Stimulated activated naive CD4-positive, alpha-beta T cell treated with Interleukin-2 at 50 U/mL for 16 hours (primary cell): Measurements from ENCODE around the gene GALNT16.
"Not testable (repeated sequence)": the region's sequence is repeated elsewhere in the genome, so short reads cannot be mapped to it uniquely, and the experiment has no call there.

Source experiments
- DNase-seq: peaks from one replicate; lab custom pipeline; 2025; lab: John Stamatoyannopoulos, UW

Gene GALNT16

DNA sequence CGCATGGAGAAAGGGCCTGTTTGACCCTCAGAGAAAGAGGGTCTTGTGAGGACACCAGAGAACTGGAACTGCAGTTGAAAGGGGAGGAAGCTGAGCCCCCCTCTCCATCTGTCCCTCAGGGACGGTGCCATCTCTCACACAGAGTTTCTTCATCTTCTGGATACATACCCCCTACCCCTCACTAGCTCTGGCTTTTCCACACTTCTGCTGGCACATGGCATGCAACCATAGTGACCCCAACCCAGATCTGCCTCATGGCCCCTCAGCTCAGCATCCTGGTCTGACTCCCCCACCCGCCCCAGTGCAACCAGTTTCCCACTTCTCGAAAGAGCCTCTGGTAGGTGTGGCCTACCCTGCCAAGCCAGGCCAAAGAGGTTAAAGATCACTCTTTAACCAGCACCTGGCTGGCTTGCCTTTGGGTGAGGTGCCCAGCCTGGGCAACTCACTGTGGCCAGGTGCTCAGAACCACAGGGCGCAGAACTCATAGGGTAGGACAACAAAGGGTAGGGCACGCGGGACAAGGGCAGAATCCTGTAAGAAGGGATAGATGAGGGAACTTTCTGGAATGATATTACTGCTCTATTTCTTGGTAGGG lies 25.8 kb downstream of the GALNT16 start:
- no peak for DNase-seq

DNA sequence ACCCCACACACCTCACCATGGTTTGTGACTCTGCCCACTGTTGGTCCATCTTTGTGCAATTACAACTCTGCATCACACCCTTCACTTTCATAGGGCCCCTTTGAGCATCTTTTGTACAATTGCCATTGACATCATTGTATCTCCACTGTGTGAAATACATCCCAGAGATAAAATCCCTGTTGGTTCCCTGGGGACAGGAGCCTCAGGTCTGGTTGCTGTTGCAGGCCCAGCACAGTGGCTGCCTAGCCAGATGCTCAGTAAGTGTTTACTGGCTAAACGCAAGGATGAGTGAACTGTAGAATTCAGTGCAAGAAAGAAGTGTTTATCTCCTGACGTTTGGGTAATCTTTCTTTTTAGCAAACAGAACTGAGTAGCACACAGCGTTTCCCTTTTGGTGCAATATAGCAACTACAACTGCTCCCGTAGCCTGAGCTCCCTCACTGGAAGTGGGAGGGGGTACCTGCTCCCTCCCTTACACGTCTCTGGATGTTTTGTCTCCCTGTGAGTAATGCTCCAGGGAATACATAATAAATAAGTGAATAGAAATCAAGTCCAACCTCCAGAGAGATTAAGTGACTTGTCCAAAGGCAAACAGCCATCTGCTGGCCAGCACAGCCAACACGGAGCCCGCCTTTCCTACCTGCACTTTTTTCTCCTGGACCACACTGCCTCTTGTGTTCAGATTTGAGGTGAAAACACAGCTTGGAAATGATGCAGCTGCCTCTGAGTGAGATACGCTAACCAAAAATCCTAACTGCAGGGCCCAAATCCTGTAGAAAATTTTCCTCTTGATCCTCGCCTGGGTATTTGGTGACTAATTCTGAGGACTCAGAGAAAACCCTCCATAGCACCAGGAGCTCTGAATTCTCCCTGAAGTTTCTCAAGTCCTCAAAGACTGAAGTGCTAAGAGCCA lies 27.4 kb downstream of the GALNT16 start:
- no peak for DNase-seq

DNA sequence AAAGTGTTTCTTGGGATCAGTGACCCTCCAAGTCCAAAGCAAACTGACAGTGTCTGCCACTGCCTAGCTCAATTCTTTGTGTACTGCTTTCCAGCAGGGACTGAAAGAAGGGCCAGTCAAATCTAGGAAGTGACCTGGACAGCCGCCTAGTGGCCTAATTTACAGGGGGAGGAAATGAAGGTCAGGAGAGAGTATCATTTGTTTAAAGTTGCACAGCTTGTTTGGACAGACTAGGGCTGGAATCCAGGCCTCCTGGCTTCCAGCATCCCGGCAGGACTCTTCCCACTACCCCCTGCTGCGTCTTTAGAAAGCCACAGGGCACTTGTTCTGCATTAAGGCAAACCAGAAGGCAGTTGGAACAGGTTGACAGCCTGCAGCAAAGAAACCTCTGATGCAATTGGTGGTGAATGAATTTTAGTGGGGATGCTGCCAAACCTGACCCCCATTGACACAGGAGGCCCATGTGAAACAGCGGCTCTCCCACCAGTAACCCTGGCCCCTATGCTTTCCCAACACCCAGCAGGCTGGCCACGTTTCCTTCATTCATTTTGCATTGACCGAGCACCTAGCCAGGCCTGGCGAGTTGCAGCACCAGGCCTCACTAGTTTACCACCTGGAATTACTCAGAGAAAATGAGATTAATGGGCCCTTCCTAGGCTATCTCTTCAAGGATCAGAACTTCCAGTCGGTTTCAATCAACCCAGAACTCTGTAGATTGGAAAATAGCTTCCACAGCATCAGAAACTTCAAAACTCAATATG lies 28.2 kb downstream of the GALNT16 start:
- no peak for DNase-seq

DNA sequence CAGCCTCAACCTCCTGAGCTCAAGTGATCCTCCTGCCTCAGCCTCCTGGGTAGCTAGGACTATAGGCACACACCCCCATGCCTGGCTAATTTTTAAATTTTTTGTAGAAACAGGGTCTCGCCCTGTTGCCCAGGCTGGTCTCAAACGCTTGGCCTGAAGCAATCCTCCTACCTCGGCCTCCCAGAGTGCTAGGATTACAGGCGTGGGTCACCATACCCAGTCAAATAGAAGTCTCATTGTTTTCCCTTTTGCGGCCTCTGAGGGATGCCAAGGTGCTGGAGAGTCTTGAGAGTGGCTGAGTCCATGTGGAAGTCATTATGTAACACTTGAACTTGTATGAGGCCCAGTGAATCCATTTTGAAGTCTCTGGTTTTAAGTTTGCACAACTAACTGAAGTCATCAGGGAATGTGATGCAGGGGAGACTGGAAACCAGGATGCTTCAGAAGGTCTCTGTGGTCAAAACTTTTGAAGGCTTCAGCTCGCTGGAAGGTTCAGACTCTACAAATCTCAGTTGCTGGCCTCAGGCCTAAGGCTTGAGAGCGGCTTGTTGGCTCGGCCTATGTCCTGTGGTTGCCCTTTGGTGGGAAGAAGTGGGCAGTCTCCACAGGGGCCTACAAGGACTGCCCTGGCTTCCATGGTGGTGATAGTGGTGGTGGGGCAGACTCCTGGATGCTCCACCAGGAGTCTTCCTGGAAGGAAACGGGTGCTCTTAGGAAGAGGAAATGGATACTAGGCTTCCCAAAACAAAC lies 29.2 kb downstream of the GALNT16 start:
- no peak for DNase-seq

DNA sequence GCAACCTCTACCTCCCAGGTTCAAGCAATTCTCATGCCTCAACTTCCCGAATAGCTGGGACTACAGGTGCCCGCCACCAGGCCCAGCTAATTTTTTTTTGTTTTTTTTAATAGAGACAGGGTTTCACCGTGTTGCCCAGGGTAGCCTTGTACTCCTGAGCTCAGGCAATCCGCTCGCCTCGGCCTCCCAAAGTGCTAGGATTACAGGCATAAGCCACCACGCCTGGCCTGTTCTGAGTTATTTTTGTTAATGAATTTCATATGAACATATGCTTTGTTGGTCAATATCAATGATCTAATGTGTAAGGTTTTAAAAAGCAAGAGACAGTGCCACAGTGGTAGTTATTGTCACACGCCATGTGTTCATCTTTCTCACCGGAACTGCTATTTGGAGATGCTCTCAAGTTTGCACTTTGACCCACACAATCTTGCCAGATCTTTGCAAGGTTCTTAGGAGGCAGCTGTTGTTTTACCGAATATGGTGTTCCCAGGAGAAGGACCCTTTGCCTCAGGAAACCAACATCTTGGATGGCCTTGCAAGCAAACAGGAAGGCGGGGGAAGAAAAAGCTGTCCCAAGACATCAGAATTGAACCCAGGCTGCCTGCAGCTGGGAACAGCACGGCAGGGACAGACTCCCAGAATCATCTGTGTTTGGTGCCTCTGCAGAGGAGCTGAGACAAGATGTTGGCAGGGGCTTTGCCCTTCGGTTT lies 30.0 kb downstream of the GALNT16 start:
- DNase-seq, result no peak

DNA sequence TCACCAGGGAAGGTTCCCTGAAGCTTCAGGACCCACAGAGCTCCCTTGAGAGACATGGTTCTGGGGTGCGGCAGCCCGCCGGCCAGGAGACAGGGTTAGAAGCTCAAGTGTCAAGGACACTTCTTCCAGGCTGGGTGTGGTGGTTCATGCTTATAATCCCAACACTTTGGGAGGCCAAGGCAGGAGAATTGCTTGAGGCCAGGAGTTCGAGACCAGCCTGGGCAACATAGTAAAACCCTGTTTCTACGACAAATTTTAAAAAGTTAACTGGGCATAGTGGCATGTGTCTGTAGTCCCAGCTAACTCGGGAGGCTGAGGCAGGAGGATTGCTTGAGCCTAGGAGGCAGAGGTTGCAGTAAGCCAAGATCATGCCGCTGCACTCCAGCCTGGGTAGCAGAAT lies 30.9 kb downstream of the GALNT16 start:
- DNase-seq, result not testable (repeated sequence)

DNA sequence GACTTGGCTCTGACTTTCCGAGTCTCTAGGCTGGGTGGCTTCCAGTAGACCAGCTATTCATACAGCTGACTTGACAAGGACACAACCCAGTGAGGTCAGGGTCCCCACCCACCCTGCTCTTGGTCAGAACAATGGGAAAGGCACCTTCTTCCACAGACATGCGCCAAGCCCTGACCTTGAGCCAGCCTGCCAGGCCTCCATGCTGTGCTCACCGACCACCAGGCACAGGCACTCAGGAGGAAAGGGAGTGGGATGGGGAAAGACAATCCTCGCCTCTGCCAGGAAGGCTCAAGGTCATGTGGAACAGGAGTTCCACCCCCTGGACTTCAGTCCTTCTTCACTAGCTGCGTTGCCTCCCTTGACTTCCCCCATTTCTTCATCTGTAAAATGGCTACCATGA lies 31.4 kb downstream of the GALNT16 start:
- DNase-seq, result no peak

DNA sequence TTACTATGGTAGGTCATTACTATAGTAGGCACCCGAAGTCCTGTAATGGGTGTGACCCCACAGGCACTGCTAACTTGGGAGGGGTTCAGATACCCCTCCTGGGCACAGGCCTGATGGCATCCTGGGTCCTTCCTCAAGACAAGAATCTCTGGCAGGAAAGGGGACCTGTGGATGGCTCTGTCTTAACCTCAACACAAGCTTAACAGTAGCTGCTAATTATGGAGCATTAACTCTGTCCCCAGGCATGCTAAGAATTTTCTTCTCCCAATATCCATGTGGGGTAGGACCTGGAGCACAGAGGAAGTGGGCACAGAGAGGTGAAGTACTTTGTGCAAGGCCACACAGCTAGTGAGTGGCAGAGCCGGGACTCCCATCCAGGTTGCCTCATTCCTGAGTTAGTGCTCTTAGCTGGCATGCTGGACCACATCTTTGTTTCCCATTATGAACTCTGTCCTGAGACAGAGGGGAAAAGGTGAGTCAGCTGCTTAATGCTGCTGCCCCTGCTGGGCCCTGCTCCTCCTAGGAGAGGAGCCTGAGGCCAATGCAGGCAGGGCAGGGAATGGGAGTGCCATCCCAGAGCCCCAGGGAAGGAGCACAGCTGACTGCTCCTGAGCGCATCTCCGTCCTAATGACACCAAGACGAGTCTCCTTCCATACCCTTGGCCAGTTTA lies 32.1 kb downstream of the GALNT16 start:
- no peak for DNase-seq

DNA sequence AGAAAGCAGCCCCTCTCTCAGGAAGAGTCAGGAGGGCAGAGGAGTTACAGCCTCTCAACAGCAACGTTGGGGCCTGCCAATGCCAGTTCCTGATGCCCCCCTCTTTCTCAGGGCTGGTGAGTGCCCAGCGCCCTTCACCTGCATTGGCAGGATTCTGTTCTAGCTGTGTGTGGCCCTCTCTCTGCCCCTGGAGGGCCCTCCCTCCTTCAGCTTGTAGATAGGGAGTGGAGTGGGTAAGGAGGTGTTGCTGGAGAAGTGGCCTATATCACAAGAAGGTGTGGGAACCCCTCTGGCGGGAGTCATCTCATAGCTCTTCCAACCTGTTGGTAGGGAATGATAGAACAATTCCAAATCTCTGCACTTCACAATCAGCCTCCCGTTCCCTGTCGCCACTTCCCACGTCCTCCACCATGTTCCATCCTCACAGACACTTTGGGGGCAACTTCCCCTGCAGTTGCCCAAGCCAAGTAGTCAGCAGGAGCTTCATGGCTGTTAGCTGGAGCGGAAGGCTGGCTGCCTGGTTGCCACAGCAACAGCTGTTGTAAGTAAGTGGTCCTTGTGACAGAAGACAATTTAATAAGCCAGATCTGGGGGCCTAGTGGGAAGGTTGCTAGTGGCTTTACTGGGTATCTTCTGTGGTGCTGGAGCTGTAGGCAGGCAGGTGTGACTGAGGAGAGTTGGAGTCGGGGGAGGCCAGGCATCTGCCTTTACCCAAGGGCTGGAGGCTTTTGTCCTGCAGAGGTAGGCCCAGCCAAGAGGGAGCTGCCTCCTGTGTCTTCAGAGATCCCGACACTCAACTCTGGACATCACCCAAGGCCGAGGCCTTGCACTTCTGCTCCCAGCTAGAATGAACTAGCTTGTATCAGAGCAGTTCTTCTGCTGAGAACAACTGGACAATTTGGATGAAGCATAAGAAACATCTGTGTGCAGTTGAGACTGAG lies 38.4 kb downstream of the GALNT16 start:
- no peak for DNase-seq

DNA sequence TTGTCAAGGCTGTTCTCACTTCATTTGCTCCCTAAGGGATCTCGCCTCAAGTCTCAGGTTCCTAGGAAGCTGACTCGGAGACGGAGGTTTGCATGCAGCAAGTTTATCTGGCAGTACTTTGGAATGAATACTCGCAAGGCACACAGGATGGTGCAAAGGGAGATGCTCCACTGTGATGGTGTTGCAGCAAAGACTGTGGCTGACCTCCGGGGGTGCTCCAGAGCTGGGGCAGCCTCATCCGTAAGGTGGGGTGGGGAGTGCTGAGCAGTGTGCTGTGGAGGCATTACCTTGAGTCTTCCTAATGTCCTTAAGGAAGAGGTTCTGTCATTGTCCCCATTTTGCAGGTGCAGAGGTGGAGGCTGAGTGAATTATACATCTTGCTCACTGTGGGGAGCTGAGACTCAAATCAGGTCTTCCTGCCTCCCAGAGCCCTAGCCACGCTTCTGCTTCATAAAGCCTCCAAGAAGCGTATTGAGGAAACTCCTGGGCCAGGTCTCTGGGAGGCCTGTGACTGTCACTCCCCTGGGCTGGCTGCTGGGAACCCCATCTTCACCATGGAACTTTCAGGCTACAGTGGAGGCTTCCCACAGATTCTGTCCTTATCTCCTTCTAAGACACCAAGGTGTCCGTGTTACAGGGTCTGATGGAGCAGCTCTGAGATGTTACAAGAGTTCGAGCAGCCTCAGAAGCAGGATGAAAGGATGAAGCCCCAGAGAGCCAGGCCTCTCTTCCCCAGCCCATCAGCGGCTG lies 39.5 kb downstream of the GALNT16 start:
- DNase-seq, result no peak

DNA sequence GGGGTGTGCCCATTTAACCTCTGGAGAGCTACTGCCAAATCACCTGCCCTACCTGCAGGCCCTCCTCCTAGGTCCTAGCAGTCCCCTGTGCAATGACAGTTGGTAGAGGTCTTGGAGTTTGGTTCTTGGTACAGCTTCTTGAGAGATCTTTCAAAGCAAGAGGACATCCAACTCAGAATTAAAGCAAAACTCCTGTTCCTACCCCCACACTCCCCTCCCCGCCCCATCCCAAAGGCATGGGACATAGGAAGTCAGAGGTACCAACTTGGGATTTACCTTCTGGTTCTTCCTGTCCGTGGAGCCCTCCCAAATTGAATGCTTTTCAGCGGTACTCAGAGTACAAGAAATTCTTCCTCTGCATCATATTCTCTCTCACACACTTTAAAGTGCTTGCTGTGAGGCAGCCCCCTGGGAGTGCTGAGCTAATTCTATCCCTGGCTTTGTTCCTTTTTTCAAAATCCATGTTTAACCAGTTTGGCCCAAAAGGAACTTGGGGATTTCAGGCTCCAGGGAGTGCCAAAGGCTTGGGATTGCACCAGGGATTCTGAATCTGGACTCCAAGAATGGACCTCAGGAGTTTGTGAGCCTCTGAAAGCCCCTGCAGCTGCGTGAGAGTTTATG lies 40.8 kb downstream of the GALNT16 start:
- no peak for DNase-seq

DNA sequence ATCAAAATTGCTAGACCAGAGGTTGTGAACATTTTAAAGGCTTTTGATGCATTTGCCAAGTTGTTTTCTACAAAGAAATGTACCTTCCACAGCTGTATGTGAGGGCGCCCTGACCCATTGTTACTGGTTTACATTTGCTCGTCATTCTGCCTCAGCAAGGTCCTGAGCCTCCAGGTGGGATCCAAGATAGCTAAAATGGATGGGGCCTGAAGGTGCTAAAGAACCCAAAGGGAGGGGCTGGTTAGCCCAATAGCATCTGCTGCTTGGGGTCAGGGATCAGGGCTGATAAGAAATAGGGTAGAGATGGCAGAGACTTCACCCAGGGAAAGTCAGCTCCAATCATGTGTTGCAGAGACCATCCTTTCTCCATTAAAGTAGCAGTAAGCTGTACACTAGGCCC lies 43.1 kb downstream of the GALNT16 start:
- no peak for DNase-seq

DNA sequence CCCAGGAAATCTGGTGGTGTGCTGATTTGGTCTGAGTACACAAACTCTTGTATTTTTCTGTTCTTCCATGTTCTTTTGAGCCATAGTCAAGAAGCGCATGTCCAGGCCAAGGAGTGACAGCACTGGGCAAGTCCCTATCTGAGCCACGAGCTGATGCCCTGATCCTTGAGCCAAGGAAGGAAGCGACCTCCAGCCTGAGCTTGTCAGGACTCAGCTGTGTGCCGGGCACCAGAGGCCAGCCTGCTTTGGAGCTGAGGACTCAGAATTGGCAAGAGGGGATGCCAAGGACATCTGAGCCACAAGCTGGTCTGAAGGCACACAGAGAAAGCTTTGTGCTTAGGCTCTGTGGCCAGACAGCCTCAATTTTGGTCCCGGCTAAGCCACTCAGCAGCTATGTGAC lies 52.6 kb downstream of the GALNT16 start:
- DNase-seq, result no peak

DNA sequence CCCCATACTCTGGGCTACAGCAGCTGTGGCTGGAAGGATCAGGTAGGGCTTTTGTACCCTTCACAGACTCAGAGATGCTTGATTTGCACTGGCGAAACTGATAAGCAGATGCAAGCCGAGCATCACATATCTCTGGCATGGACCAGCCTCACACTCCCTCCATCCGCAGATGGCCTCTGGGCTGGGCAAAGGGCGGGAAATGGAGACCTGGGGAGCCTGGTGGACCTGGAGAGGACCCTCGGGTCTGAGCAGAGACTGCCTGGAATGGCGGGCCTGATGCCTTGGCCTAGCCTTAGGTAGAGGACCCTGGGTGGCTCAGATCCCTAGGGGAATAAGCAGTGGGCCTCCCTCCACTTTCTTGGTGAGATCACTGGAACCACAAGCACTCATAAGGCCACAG lies 53.2 kb downstream of the GALNT16 start:
- no peak for DNase-seq

DNA sequence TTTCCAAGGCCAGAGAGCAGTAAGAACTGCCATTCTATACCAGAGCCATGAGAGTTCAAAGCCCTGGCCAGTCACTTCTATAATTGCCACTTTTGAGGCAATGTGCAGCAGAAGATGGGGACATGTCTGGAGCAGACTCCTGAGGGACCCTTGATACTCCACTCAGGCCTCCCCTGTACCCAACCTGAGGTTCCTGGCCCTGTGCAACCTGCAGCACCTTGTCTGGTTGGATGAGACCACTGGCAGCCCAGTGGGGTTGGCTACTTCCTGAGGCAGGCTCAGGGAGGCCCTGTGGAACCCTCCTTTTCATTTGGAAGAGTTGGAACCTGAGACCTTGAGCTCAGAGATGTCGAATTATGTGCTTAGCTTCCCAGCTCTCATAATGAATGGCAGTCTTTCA lies 54.4 kb downstream of the GALNT16 start:
- DNase-seq, result no peak

DNA sequence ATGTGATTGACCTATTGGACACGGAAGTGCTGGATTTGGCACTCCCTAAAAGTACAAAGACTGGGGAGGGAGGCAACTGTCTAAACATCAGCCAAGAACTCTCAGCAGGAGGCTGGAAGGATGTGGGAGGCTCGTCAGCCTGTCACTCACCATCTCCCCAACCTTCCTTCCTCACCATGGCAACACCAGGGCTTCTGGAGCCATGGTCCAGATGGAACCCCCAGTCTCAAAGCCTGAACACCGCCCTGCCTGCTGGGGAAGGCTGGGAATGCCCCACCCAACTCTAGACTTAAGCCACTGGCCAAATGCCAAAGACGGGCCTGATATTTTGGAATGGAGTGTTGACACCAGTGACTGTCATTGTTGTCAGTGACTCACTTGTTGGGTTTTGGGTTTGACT lies 55.3 kb downstream of the GALNT16 start:
- no peak for DNase-seq

DNA sequence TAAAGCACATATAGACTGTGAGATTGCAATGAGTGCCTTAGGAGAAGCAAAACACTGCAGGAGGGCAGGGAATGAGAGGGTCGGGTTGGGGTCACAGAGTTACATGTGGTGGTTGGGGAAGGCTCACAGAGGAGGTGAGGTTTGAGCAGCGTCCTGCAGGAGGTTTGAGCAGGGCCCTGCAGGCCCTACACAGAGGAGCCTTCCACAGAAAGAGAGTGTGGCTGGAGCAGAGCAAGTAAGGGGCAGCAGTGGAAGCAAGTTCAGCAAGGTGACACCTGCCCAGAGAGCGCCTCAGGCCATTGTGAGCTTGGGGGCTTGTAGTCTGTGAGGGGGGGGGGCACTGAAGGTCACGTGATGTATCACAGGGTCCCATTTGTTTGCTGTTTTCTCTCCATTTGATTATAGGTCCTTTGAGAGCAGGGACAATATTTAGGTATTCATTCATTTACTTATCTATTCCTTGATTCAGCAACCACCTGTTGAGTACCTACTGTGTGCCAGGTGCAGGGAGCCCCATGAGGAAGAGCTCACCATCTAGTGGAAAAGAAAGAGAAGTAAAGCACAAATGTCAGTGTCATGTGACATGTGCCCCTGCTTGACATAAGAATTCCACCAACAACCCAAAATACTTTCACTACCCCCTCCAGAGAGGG lies 56.6 kb downstream of the GALNT16 start:
- no peak for DNase-seq

DNA sequence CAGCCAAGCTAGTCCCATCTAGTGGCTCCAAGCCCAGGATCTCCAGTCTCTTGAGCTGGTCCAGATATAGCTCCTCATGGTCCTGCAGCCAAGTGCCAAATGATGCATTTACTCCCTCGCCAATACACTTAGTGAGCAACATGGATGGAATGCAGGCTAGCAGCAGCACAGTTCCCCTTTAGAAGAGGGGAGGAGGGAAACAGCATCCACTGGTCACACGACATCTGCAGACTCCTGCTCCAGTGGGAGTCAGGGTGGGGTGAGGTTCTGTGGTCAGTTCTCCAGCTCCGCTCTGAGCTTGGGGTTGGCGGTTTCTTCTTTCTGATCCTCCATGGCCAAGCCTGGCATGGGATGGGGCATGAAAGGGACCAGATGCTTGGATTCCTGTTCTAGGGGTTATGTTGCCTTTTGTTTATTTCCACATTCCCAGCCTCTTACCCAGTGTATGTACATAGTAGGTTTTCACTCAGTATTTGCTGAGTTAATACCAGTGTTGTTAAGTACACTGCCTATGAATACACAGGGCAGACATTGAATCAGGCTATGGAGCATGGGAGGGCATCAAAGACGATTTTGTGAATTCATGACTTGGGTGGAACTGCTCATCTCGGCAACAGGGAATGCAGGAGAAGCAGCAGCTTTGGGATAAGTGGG lies 57.3 kb downstream of the GALNT16 start:
- DNase-seq, result no peak
